Measurements from ENCODE around the gene CD44.

- TF ChIP-seq ZC3H10 (CRISPR knock-in tag; IDR thresholded peaks at IDR 0.05) (no peak), TOX (CRISPR knock-in tag; IDR thresholded peaks at IDR 0.05; ENCODE audit: borderline replicate concordance) (no peak), ZFP30 (CRISPR knock-in tag; IDR thresholded peaks at IDR 0.05) (no peak), CSRNP3 (CRISPR knock-in tag; IDR thresholded peaks at IDR 0.05) (no peak), ZFP3 (CRISPR knock-in tag; IDR thresholded peaks at IDR 0.05) (no peak), ZNF70 (CRISPR knock-in tag; IDR thresholded peaks at IDR 0.05) (no peak), ESRRG (CRISPR knock-in tag; IDR thresholded peaks at IDR 0.05) (no peak), RARB (CRISPR knock-in tag; IDR thresholded peaks at IDR 0.05) (no peak), ARNTL (CRISPR knock-in tag; IDR thresholded peaks at IDR 0.05; ENCODE audit: borderline replicate concordance, low read depth) (no peak), PATZ1 (CRISPR knock-in tag; IDR thresholded peaks at IDR 0.05; ENCODE audit: borderline replicate concordance) (no peak), OSR1 (CRISPR knock-in tag; IDR thresholded peaks at IDR 0.05) (no peak), PPARA (CRISPR knock-in tag; IDR thresholded peaks at IDR 0.05; ENCODE audit: borderline replicate concordance) (no peak), CREB5 (CRISPR knock-in tag; IDR thresholded peaks at IDR 0.05; ENCODE audit: low read depth) (no peak), CSDC2 (CRISPR knock-in tag; IDR thresholded peaks at IDR 0.05) (no peak)
Observed at GRCh38 chr11:35155677-35156076, 16.7 kb downstream of the CD44 start.
